Measurements from ENCODE around the gene LIN37. TPM values are rescaled to one million over a fixed set of nuclear protein-coding genes. Genes with fewer than 3 reads are reported as not detected.

Gene LIN37
- total and polyA plus RNA-seq, 2 experiments from 2014 or later: 11.4 to 16.0 TPM

- no peak for DNase-seq (ENCODE audit: low read depth in 1 of 2, low spot score in 1 of 2)
- H3K9me3 ChIP-seq (ENCODE audit: low read depth): no peaks in the 10 kb centered on the region
- TF ChIP-seq, protein P1, sequence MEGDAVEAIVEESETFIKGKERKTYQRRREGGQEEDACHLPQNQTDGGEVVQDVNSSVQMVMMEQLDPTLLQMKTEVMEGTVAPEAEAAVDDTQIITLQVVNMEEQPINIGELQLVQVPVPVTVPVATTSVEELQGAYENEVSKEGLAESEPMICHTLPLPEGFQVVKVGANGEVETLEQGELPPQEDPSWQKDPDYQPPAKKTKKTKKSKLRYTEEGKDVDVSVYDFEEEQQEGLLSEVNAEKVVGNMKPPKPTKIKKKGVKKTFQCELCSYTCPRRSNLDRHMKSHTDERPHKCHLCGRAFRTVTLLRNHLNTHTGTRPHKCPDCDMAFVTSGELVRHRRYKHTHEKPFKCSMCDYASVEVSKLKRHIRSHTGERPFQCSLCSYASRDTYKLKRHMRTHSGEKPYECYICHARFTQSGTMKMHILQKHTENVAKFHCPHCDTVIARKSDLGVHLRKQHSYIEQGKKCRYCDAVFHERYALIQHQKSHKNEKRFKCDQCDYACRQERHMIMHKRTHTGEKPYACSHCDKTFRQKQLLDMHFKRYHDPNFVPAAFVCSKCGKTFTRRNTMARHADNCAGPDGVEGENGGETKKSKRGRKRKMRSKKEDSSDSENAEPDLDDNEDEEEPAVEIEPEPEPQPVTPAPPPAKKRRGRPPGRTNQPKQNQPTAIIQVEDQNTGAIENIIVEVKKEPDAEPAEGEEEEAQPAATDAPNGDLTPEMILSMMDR (IDR thresholded peaks at IDR 0.05; ENCODE audit: low read depth, low read length): no peak
- peaks cover 11% of the 10 kb centered on the region for H3K36me3 ChIP-seq
- H3K27ac ChIP-seq: peak overlapping the region; percentile 25
- peak overlapping the region; percentile 57 for H3K4me3 ChIP-seq
- no peaks in the 10 kb centered on the region for H3K27me3 ChIP-seq
- H3K4me1 ChIP-seq (ENCODE audit: low read depth): peaks cover 3% of the 10 kb centered on the region
These were observed 8.3 kb upstream of the LIN37 start for GRCh38 chr19:35740108-35740422.

DNA sequence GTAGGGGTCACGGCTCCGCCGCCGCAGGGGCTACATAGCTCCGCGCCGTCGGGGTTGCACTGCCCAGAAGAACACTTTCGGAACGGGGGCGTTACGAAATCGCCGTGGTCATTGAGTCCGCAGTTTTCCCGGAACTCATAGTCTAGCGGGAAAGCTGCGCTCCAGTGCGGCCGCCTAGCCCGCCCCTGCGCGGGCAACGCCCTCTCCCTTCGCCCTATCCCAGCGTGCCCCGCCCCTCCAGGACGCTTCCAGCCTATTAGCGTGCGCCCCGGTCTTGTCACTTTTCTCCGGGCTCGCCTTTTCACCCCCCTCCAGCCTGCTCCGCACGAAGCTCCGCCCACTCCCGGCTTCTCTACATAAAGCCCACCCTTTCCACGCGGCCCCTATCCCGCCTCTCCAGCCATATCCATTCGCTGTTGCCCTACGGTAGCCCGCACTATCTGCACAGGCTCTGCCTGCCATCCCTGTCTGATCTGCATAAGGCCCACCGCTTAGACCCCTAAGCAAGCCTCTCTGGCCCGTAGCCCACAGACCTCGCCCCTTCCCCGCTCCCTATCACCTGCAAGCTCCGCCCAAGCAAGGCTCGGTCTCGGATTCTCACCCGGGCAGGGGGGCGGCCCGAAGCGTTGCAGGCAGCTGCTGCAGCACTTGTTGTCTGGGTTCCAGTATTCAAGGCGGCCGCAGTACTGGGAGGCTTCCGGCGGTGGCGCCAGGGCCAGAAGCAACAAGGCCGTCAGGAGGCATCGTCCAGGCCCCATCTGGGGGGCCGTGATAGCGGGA is 7.8 kb upstream of the LIN37 start:
- Histone ChIP-seq H3K27me3 (no peaks in the 10 kb centered on the region), H3K4me3 (peak overlapping the region; percentile 57), H3K36me3 (peaks cover 11% of the 10 kb centered on the region), H3K4me1 (ENCODE audit: low read depth) (peaks cover 3% of the 10 kb centered on the region), H3K27ac (peak overlapping the region; percentile 92), H3K9me3 (ENCODE audit: low read depth) (no peaks in the 10 kb centered on the region)
- peak; percentile 99 to 100 for DNase-seq (ENCODE audit: low read depth in 1 of 2, low spot score in 1 of 2)
- TF ChIP-seq, protein P1 (IDR thresholded peaks at IDR 0.05; ENCODE audit: low read depth, low read length): peak; percentile 32

DNA sequence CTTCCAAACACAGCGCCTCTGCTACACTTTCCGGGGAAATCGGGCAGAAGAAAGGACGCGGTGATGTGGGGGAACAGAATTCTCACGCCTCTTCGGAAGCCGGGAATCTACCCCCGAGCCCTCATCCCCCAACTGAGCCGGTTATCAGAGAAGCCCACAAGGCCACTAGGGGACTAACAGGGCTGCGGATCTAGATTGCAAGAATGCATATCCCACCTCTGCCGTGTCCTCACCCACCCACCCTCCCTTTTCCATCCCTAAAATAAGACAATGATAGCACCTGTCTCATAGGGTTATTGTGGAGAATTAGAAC is 7.2 kb upstream of the LIN37 start:
- H3K27ac ChIP-seq: peak overlapping the region; percentile 92
- H3K4me3 ChIP-seq: peak overlapping the region; percentile 45
- no peaks in the 10 kb centered on the region for H3K27me3 ChIP-seq
- DNase-seq (ENCODE audit: low read depth in 1 of 2, low spot score in 1 of 2): no peak
- H3K9me3 ChIP-seq (ENCODE audit: low read depth): no peaks in the 10 kb centered on the region
- TF ChIP-seq, protein P1 (IDR thresholded peaks at IDR 0.05; ENCODE audit: low read depth, low read length): no peak
- peaks cover 3% of the 10 kb centered on the region for H3K4me1 ChIP-seq (ENCODE audit: low read depth)
- peaks cover 11% of the 10 kb centered on the region for H3K36me3 ChIP-seq

DNA sequence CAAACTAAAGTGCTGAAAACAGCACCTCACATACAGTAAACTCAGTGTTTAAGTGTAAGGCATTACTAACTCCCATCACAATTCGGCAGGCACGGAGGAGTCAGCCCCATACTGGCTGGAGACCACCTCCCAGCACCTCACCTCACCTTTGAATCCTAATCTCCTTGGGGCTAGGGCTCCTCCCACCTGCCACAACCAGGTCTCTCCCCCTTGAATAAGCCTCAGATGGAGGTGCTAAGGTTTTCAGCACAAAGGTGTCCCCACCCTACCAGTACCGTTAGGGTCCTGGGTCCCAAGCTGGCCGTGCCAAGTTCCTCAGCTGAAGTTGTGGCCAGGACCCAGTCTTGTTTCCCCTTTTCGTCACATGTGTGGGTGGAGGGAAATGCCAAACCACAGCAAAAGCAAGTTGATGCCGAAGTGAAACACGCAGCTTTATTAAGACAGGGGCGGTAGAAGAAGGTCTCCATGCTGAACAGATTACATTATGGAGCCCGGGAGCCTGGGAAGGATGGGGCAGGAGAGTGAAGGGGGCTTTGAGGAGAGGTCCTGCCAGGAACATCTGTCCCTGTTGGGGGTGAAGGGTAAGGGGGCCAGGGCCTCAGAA is 6.2 kb upstream of the LIN37 start, which contains the start of gene IGFLR1:
Gene IGFLR1 (minus strand): TSS at position 332 of the 604 bp plus-strand sequence. CDS start 1,272 bp downstream, outside the sequence.
- Histone ChIP-seq H3K9me3 (ENCODE audit: low read depth) (no peaks in the 10 kb centered on the region), H3K27me3 (no peaks in the 10 kb centered on the region), H3K36me3 (peaks cover 7% of the 10 kb centered on the region), H3K4me3 (peak within 1 kb of the TSS; percentile 45), H3K27ac (peak within 1 kb of the TSS; percentile 92), H3K4me1 (ENCODE audit: low read depth) (peaks cover 3% of the 10 kb centered on the region)
- TF ChIP-seq, protein P1 (IDR thresholded peaks at IDR 0.05; ENCODE audit: low read depth, low read length): no peak
- DNase-seq (ENCODE audit: low read depth in 1 of 2, low spot score in 1 of 2): no peak

- Histone ChIP-seq H3K4me3 (no peak overlapping the region), H3K27me3 (no peaks in the 10 kb centered on the region), H3K9me3 (ENCODE audit: low read depth) (no peaks in the 10 kb centered on the region), H3K36me3 (peaks cover under 1% of the 10 kb centered on the region), H3K27ac (no peak overlapping the region), H3K4me1 (ENCODE audit: low read depth) (peaks cover 3% of the 10 kb centered on the region)
- TF ChIP-seq, protein P1 (IDR thresholded peaks at IDR 0.05; ENCODE audit: low read depth, low read length): no peak
- no peak for DNase-seq (ENCODE audit: low read depth in 1 of 2, low spot score in 1 of 2)
These were observed 4.5 kb upstream of the LIN37 start for GRCh38 chr19:35743640-35744429.
